HG03060 (cell line): ENCODE measurements around the gene PGC.

ENCODE experiments used
- ATAC-seq: cut with Tn5 transposase; IDR thresholded peaks from one replicate; pipeline ENCODE4 v1.9.1; 2021; ENCODE audit warnings: low read depth, moderate number of reproducible peaks; ENCODE audit not compliant: unreplicated experiment

Gene PGC

DNA sequence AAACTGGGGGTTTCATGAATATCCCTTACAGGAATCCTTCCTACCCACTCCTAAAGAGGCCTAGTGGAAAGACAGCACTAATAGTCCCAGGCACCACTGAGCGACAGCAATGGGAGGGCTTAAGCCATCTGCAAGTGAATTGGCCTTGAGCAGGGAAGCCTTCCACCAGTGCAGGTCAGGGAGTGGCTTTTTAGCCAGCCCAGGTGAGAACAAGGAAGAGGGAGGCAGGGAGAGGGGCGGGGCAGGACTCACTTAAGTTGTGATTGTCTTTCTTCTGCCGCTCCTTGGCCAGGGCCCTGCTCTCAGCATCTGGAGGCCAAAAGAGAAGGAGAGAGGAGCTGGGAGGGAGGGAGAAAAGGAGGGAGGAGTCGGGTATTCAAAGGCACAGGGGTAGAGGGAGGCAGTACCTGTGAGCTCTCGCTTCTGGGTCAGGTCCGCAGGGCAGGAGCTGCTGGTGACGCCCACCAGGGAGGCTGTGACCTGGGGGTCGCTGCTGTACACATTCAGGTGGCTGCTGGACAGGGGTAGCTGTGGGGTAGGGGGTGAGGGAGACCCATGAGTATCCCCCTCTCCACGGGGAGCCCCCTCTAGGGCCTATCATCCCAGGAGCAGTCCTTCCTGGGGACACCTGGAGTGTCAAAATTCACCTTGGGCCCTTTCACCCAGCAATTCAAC lies 59.6 kb downstream of the PGC start:
- ATAC-seq, result no peak
